Measurements from ENCODE around the gene SERPINB1. TPM values are rescaled to one million over a fixed set of nuclear protein-coding genes. Genes with fewer than 3 reads are reported as not detected.
A peak's percentile ranks its signal among the peaks of the same experiment; 100 is the strongest.

SERPINB1 gene
- total RNA-seq, 1 donor from 2014 or later, result 103 TPM

- H3K4me1 Mint-ChIP-seq (ENCODE audit: low read depth), result peaks cover 57% of the 10 kb centered on the region
- intact Hi-C loops (cut with micrococcal nuclease), result loop anchor here (1.0 kb wide), 1 partner anchor 18 kb away; no protein-coding TSS in a partner anchor
- DNase-seq (ENCODE audit: low spot score), result no peak
- peaks cover 39% of the 10 kb centered on the region for H3K36me3 Mint-ChIP-seq (ENCODE audit: low read depth)
- peak overlapping the region; percentile 67 for H3K4me3 Mint-ChIP-seq (ENCODE audit: low read depth)
- no peaks in the 10 kb centered on the region for H3K27me3 Mint-ChIP-seq (ENCODE audit: low read depth)
- H3K9me3 Mint-ChIP-seq, result peaks cover 12% of the 10 kb centered on the region
- peak overlapping the region; percentile 60 for H3K27ac Mint-ChIP-seq
These were observed 33.9 kb upstream of the SERPINB1 start for GRCh38 chr6:2875359-2876191.

- Mint-ChIP-seq H3K27me3 (ENCODE audit: low read depth) (no peaks in the 10 kb centered on the region), H3K9me3 (peaks cover 12% of the 10 kb centered on the region), H3K27ac (no peak overlapping the region), H3K36me3 (ENCODE audit: low read depth) (peaks cover 34% of the 10 kb centered on the region), H3K4me1 (ENCODE audit: low read depth) (peaks cover 49% of the 10 kb centered on the region), H3K4me3 (ENCODE audit: low read depth) (no peak overlapping the region)
- intact Hi-C loops (cut with micrococcal nuclease), result no loop called here
- DNase-seq (ENCODE audit: low spot score), result no peak
These were observed 32.0 kb upstream of the SERPINB1 start for GRCh38 chr6:2873643-2874042.

GRCh38 chr6:2872423-2873358 lies 31.0 kb upstream of the SERPINB1 start:
- peak overlapping the region; percentile 24 for H3K27ac Mint-ChIP-seq
- H3K9me3 Mint-ChIP-seq, result peaks cover 12% of the 10 kb centered on the region
- peaks cover 29% of the 10 kb centered on the region for H3K36me3 Mint-ChIP-seq (ENCODE audit: low read depth)
- intact Hi-C loops (cut with micrococcal nuclease), result no loop called here
- no peak for DNase-seq (ENCODE audit: low spot score)
- no peak overlapping the region for H3K4me3 Mint-ChIP-seq (ENCODE audit: low read depth)
- H3K4me1 Mint-ChIP-seq (ENCODE audit: low read depth), result peaks cover 46% of the 10 kb centered on the region
- H3K27me3 Mint-ChIP-seq (ENCODE audit: low read depth), result no peaks in the 10 kb centered on the region

GRCh38 chr6:2871953-2872352 lies 30.3 kb upstream of the SERPINB1 start:
- H3K36me3 Mint-ChIP-seq (ENCODE audit: low read depth), result peaks cover 29% of the 10 kb centered on the region
- intact Hi-C loops (cut with micrococcal nuclease), result no loop called here
- peaks cover 40% of the 10 kb centered on the region for H3K4me1 Mint-ChIP-seq (ENCODE audit: low read depth)
- no peak overlapping the region for H3K27ac Mint-ChIP-seq
- no peaks in the 10 kb centered on the region for H3K27me3 Mint-ChIP-seq (ENCODE audit: low read depth)
- H3K9me3 Mint-ChIP-seq, result peaks cover 12% of the 10 kb centered on the region
- no peak for DNase-seq (ENCODE audit: low spot score)
- no peak overlapping the region for H3K4me3 Mint-ChIP-seq (ENCODE audit: low read depth)

- no peak overlapping the region for H3K4me3 Mint-ChIP-seq (ENCODE audit: low read depth)
- peaks cover 12% of the 10 kb centered on the region for H3K9me3 Mint-ChIP-seq
- H3K4me1 Mint-ChIP-seq (ENCODE audit: low read depth), result peaks cover 40% of the 10 kb centered on the region
- no peak overlapping the region for H3K27ac Mint-ChIP-seq
- DNase-seq (ENCODE audit: low spot score), result no peak
- peaks cover 32% of the 10 kb centered on the region for H3K36me3 Mint-ChIP-seq (ENCODE audit: low read depth)
- intact Hi-C loops (cut with micrococcal nuclease), result no loop called here
- no peaks in the 10 kb centered on the region for H3K27me3 Mint-ChIP-seq (ENCODE audit: low read depth)
These were observed 29.4 kb upstream of the SERPINB1 start for GRCh38 chr6:2871102-2871501.

- intact Hi-C loops (cut with micrococcal nuclease), result no loop called here
- Mint-ChIP-seq H3K4me1 (ENCODE audit: low read depth) (peaks cover 44% of the 10 kb centered on the region), H3K36me3 (ENCODE audit: low read depth) (peaks cover 32% of the 10 kb centered on the region), H3K27ac (no peak overlapping the region), H3K4me3 (ENCODE audit: low read depth) (no peak overlapping the region), H3K27me3 (ENCODE audit: low read depth) (no peaks in the 10 kb centered on the region), H3K9me3 (peaks cover 12% of the 10 kb centered on the region)
- DNase-seq (ENCODE audit: low spot score), result no peak
These were observed 28.5 kb upstream of the SERPINB1 start for GRCh38 chr6:2870046-2870636.

- Mint-ChIP-seq H3K27ac (peak overlapping the region; percentile 81), H3K27me3 (ENCODE audit: low read depth) (no peaks in the 10 kb centered on the region), H3K36me3 (ENCODE audit: low read depth) (peaks cover 38% of the 10 kb centered on the region), H3K4me3 (ENCODE audit: low read depth) (no peak overlapping the region), H3K9me3 (peaks cover 12% of the 10 kb centered on the region), H3K4me1 (ENCODE audit: low read depth) (peaks cover 39% of the 10 kb centered on the region)
- intact Hi-C loops (cut with micrococcal nuclease), result no loop called here
- DNase-seq (ENCODE audit: low spot score), result no peak
These were observed 27.0 kb upstream of the SERPINB1 start for GRCh38 chr6:2868637-2869036.

- intact Hi-C loops (cut with micrococcal nuclease), result no loop called here
- H3K4me1 Mint-ChIP-seq (ENCODE audit: low read depth), result peaks cover 51% of the 10 kb centered on the region
- peaks cover 16% of the 10 kb centered on the region for H3K9me3 Mint-ChIP-seq
- no peak for DNase-seq (ENCODE audit: low spot score)
- H3K36me3 Mint-ChIP-seq (ENCODE audit: low read depth), result peaks cover 40% of the 10 kb centered on the region
- H3K27me3 Mint-ChIP-seq (ENCODE audit: low read depth), result no peaks in the 10 kb centered on the region
- no peak overlapping the region for H3K27ac Mint-ChIP-seq
- H3K4me3 Mint-ChIP-seq (ENCODE audit: low read depth), result no peak overlapping the region
These were observed 24.6 kb upstream of the SERPINB1 start for GRCh38 chr6:2866171-2866846.

- no peak overlapping the region for H3K4me3 Mint-ChIP-seq (ENCODE audit: low read depth)
These were observed 24.1 kb upstream of the SERPINB1 start for GRCh38 chr6:2865694-2866151.

GRCh38 chr6:2865270-2865669 lies 23.6 kb upstream of the SERPINB1 start:
- intact Hi-C loops (cut with micrococcal nuclease), result no loop called here
- Mint-ChIP-seq H3K9me3 (peaks cover 18% of the 10 kb centered on the region), H3K4me3 (ENCODE audit: low read depth) (no peak overlapping the region)

More at GRCh38 chr6:2865694-2866151, 24.1 kb upstream of the SERPINB1 start:
- H3K4me1 Mint-ChIP-seq (ENCODE audit: low read depth), result peaks cover 56% of the 10 kb centered on the region
- no peak overlapping the region for H3K27ac Mint-ChIP-seq
- intact Hi-C loops (cut with micrococcal nuclease), result no loop called here
- no peak for DNase-seq (ENCODE audit: low spot score)
- H3K27me3 Mint-ChIP-seq (ENCODE audit: low read depth), result no peaks in the 10 kb centered on the region
- peaks cover 42% of the 10 kb centered on the region for H3K36me3 Mint-ChIP-seq (ENCODE audit: low read depth)
- peaks cover 18% of the 10 kb centered on the region for H3K9me3 Mint-ChIP-seq

GRCh38 chr6:2863901-2864300 lies 22.2 kb upstream of the SERPINB1 start:
- peaks cover 61% of the 10 kb centered on the region for H3K4me1 Mint-ChIP-seq (ENCODE audit: low read depth)
- intact Hi-C loops (cut with micrococcal nuclease), result no loop called here
- peaks cover 38% of the 10 kb centered on the region for H3K36me3 Mint-ChIP-seq (ENCODE audit: low read depth)
- no peak overlapping the region for H3K27ac Mint-ChIP-seq
- DNase-seq (ENCODE audit: low spot score), result no peak
- no peaks in the 10 kb centered on the region for H3K27me3 Mint-ChIP-seq (ENCODE audit: low read depth)
- no peak overlapping the region for H3K4me3 Mint-ChIP-seq (ENCODE audit: low read depth)
- peaks cover 18% of the 10 kb centered on the region for H3K9me3 Mint-ChIP-seq

More at GRCh38 chr6:2865270-2865669, 23.6 kb upstream of the SERPINB1 start:
- no peak for DNase-seq (ENCODE audit: low spot score)
- peaks cover 42% of the 10 kb centered on the region for H3K36me3 Mint-ChIP-seq (ENCODE audit: low read depth)
- no peaks in the 10 kb centered on the region for H3K27me3 Mint-ChIP-seq (ENCODE audit: low read depth)
- H3K4me1 Mint-ChIP-seq (ENCODE audit: low read depth), result peaks cover 60% of the 10 kb centered on the region
- no peak overlapping the region for H3K27ac Mint-ChIP-seq

- Mint-ChIP-seq H3K27ac (peak overlapping the region; percentile 94), H3K36me3 (ENCODE audit: low read depth) (peaks cover 38% of the 10 kb centered on the region), H3K4me3 (ENCODE audit: low read depth) (no peak overlapping the region), H3K27me3 (ENCODE audit: low read depth) (no peaks in the 10 kb centered on the region), H3K4me1 (ENCODE audit: low read depth) (peaks cover 63% of the 10 kb centered on the region), H3K9me3 (peaks cover 18% of the 10 kb centered on the region)
- intact Hi-C loops (cut with micrococcal nuclease), result no loop called here
- no peak for DNase-seq (ENCODE audit: low spot score)
These were observed 21.1 kb upstream of the SERPINB1 start for GRCh38 chr6:2862712-2863181.
